ENCODE measurements around the gene HBB.

- TF ChIP-seq CTCF (IDR thresholded peaks at IDR 0.05) (no peak), POLR2AphosphoS5 (IDR thresholded peaks at IDR 0.05) (no peak), POLR2A (IDR thresholded peaks at IDR 0.05) (no peak)
Observed at GRCh38 chr11:5196067-5196466, 30.8 kb downstream of the HBB start.

Data from stomach (tissue), 4 donors.